GM04503 (cell line): ENCODE data around the gene SLC39A6.
"Not testable (repeated sequence)": the region's sequence is repeated elsewhere in the genome, so short reads cannot be mapped to it uniquely, and the experiment has no call there.

Source experiments
- DNase-seq: peaks from one replicate; pipeline ENCODE4 v3.0.0-alpha.2; 2012; ENCODE audit warnings: low read depth

Gene SLC39A6

GRCh38 chr18:36139245-36139644, 10.1 kb upstream of the SLC39A6 start:
- DNase-seq: no peak

- no peak for DNase-seq
These were observed 6.1 kb upstream of the SLC39A6 start for GRCh38 chr18:36135264-36135663.

GRCh38 chr18:36132756-36133155, 3.6 kb upstream of the SLC39A6 start:
- DNase-seq: no peak

GRCh38 chr18:36131692-36132483, 2.7 kb upstream of the SLC39A6 start:
- DNase-seq: no peak

- no peak for DNase-seq
These were observed 1.9 kb upstream of the SLC39A6 start for GRCh38 chr18:36130883-36131653.

GRCh38 chr18:36130039-36130831, 1.1 kb upstream of the SLC39A6 start:
- DNase-seq: no peak

GRCh38 chr18:36128907-36129299, 237 bp downstream of the SLC39A6 start:
- no peak for DNase-seq

- DNase-seq: no peak
These were observed 640 bp downstream of the SLC39A6 start for GRCh38 chr18:36128530-36128870.

- no peak for DNase-seq
These were observed 1.2 kb downstream of the SLC39A6 start for GRCh38 chr18:36127836-36128529.

- no peak for DNase-seq
These were observed 2.5 kb downstream of the SLC39A6 start for GRCh38 chr18:36126668-36127067.

- no peak for DNase-seq
These were observed 4.3 kb downstream of the SLC39A6 start for GRCh38 chr18:36124841-36125240.

GRCh38 chr18:36120297-36120696, 8.8 kb downstream of the SLC39A6 start:
- DNase-seq: no peak

GRCh38 chr18:36116771-36117170, 12.4 kb downstream of the SLC39A6 start:
- DNase-seq: not testable (repeated sequence)

- DNase-seq: no peak
These were observed 14.4 kb downstream of the SLC39A6 start for GRCh38 chr18:36114738-36115137.

- DNase-seq: no peak
These were observed 14.9 kb downstream of the SLC39A6 start for GRCh38 chr18:36114251-36114650.

GRCh38 chr18:36112302-36112701, 16.8 kb downstream of the SLC39A6 start:
- DNase-seq: no peak

GRCh38 chr18:36109737-36110136, 19.4 kb downstream of the SLC39A6 start:
- DNase-seq: no peak

- DNase-seq: no peak
These were observed 20.5 kb downstream of the SLC39A6 start for GRCh38 chr18:36108601-36109000.

- no peak for DNase-seq
These were observed 20.9 kb downstream of the SLC39A6 start for GRCh38 chr18:36108196-36108595.

GRCh38 chr18:36107477-36107876, 21.7 kb downstream of the SLC39A6 start:
- DNase-seq: no peak

- DNase-seq: no peak
These were observed 24.4 kb downstream of the SLC39A6 start for GRCh38 chr18:36104749-36105148.

GRCh38 chr18:36101943-36102342, 27.2 kb downstream of the SLC39A6 start:
- no peak for DNase-seq
